ENCODE results near the gene MDFI.

MDFI gene

GRCh38 chr6:41664271-41664670 is 26.0 kb downstream of the MDFI start:
- TF ChIP-seq FOXP2 (optimal IDR thresholded peaks at IDR 0.05; ENCODE audit: borderline replicate concordance, extremely low read depth, extremely low read length, insufficient read depth) (no peak), TAF1 (IDR thresholded peaks at IDR 0.05; ENCODE audit: borderline replicate concordance, insufficient read depth, low read length) (no peak), REST (IDR thresholded peaks at IDR 0.05; ENCODE audit: insufficient read depth in 1 of 2, low read depth in 2 of 2, low read length in 2 of 2) (no peak), POLR2AphosphoS5 (IDR thresholded peaks at IDR 0.05; ENCODE audit: low read depth, low read length) (no peak), SIN3A (IDR thresholded peaks at IDR 0.05; ENCODE audit: borderline replicate concordance, insufficient read depth, low read length) (no peak)

DNA sequence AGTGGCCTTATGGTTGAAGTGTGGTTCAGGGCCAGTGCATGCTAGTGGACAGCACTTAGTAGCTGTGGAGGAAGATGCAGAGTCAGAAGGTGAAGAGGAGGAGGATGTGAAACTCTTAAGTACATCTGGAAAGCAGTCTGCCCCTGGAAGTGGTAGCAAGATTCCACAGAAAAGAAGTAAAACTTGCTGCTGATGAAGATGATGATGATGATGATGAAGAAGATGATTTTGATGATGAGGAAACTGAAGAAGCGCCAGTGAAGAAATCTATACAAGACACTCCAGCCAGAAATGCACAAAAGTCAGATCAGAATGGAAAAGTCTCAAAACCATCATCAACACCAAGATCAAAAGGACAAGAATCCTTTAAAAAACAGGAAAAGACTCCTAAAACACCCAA is 28.9 kb downstream of the MDFI start:
- no peak for TF ChIP-seq SIN3A (IDR thresholded peaks at IDR 0.05; ENCODE audit: borderline replicate concordance, insufficient read depth, low read length)
- no peak for TF ChIP-seq POLR2AphosphoS5 (IDR thresholded peaks at IDR 0.05; ENCODE audit: low read depth, low read length)
- no peak for TF ChIP-seq TAF1 (IDR thresholded peaks at IDR 0.05; ENCODE audit: borderline replicate concordance, insufficient read depth, low read length)
- no peak for TF ChIP-seq REST (IDR thresholded peaks at IDR 0.05; ENCODE audit: insufficient read depth in 1 of 2, low read depth in 2 of 2, low read length in 2 of 2)
- TF ChIP-seq FOXP2 (optimal IDR thresholded peaks at IDR 0.05; ENCODE audit: borderline replicate concordance, extremely low read depth, extremely low read length, insufficient read depth): no peak

DNA sequence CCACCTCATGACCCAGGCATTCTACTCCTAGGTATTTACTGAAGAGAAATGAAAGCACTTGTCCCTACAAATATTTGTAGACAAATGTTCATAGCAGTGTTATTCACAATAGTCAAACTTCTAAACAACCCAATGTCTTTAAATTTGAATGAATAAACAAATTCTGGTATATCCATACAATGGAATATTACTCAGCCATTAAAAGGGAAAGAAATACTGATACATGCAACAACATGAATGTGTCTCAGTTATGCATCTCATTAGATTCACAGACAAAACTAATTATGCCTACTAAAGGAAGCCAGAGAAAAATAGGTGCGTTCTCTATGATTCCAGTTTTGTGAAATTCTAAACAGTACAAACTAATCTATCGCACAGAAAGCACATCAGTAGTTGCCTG is 30.7 kb downstream of the MDFI start:
- TF ChIP-seq TAF1 (IDR thresholded peaks at IDR 0.05; ENCODE audit: borderline replicate concordance, insufficient read depth, low read length) (no peak), SIN3A (IDR thresholded peaks at IDR 0.05; ENCODE audit: borderline replicate concordance, insufficient read depth, low read length) (no peak), FOXP2 (optimal IDR thresholded peaks at IDR 0.05; ENCODE audit: borderline replicate concordance, extremely low read depth, extremely low read length, insufficient read depth) (no peak), REST (IDR thresholded peaks at IDR 0.05; ENCODE audit: insufficient read depth in 1 of 2, low read depth in 2 of 2, low read length in 2 of 2) (no peak), POLR2AphosphoS5 (IDR thresholded peaks at IDR 0.05; ENCODE audit: low read depth, low read length) (no peak)

DNA sequence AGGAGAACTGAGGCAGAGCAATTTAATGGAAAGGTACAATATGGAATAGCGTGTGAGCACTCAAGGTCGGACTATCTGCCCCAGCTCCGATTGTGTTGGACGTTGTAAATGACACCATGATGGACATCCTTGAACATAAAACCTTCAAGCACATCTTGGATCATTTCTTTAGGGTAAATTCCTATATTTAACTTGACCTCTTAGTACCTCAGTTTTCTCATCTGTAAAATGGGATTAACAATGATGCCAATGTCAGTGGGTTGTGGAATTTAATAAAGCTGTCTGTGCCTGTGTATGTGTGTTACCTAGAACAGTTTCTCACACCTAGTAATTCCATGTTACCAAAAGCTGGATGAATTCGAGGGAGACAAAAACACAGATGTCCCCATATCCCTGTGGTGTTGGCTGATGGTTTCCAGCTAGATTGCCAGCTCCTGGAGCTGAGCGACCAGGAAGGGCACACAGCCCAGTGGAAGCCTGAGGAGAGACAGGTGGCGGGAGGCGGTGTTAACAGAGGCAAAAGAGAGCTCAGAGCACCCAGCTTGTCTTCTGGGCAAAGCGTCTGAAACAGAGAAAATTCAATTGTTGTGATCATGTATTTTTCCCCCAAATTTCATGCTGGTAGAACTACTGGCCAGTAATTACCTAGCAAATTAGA is 32.6 kb downstream of the MDFI start:
- TF ChIP-seq SIN3A (IDR thresholded peaks at IDR 0.05; ENCODE audit: borderline replicate concordance, insufficient read depth, low read length) (no peak), REST (IDR thresholded peaks at IDR 0.05; ENCODE audit: insufficient read depth in 1 of 2, low read depth in 2 of 2, low read length in 2 of 2) (no peak), POLR2AphosphoS5 (IDR thresholded peaks at IDR 0.05; ENCODE audit: low read depth, low read length) (no peak), FOXP2 (optimal IDR thresholded peaks at IDR 0.05; ENCODE audit: borderline replicate concordance, extremely low read depth, extremely low read length, insufficient read depth) (no peak), TAF1 (IDR thresholded peaks at IDR 0.05; ENCODE audit: borderline replicate concordance, insufficient read depth, low read length) (no peak)
